HEK293 (cell line): Measurements from ENCODE around the gene RYR2.

Experiments
- SP3 ChIP-seq: fragments of 450-650 bp; formaldehyde crosslinking; IDR thresholded peaks from 2 replicates; pipeline ENCODE4 v1.5.1; 2016; ENCODE audit warnings: missing biosample characterization, missing genetic modification characterization
- YY2 ChIP-seq: fragments of 450-650 bp; formaldehyde crosslinking; IDR thresholded peaks from 2 replicates; pipeline ENCODE4 v1.5.1; 2016; ENCODE audit warnings: missing biosample characterization, missing genetic modification characterization
- ZBTB17 ChIP-seq: fragments of 450-650 bp; formaldehyde crosslinking; IDR thresholded peaks from 2 replicates; pipeline ENCODE4 v1.5.1; 2016; ENCODE audit warnings: missing biosample characterization, missing genetic modification characterization
- ZBTB8A ChIP-seq: fragments of 450-650 bp; formaldehyde crosslinking; IDR thresholded peaks from 2 replicates; pipeline ENCODE4 v1.5.1; 2016; ENCODE audit warnings: missing biosample characterization, missing genetic modification characterization
- ZEB2 ChIP-seq: fragments of 450-650 bp; formaldehyde crosslinking; IDR thresholded peaks from 2 replicates; pipeline ENCODE4 v1.5.1; 2016; ENCODE audit warnings: missing biosample characterization, missing genetic modification characterization
- ZIC2 ChIP-seq: fragments of 450-650 bp; formaldehyde crosslinking; IDR thresholded peaks from 2 replicates; pipeline ENCODE4 v1.5.1; 2016; ENCODE audit warnings: missing biosample characterization, missing genetic modification characterization
- ZNF274 ChIP-seq, 2 experiments: fragments of 200-500 bp in 1 of 2; fragments of 450-650 bp in 1 of 2; sonication (Bioruptor generic) in 1 of 2; formaldehyde crosslinking in 1 of 2; IDR thresholded peaks; 2 replicates each; pipeline versions ENCODE4 v1.5.1 to v1.6.1; 2014 to 2016; ENCODE audit warnings: borderline replicate concordance in 1 of 2, inconsistent platforms in 1 of 2, low read length in 1 of 2, missing biosample characterization in 1 of 2, missing genetic modification characterization in 1 of 2
- TF ChIP-seq, protein P1 (sequence below): fragments of 450-650 bp; formaldehyde crosslinking; IDR thresholded peaks from 2 replicates; pipeline ENCODE4 v1.5.1; 2016; ENCODE audit warnings: missing biosample characterization, missing genetic modification characterization
- TF ChIP-seq, protein P2 (sequence below): fragments of 450-650 bp; formaldehyde crosslinking; IDR thresholded peaks from 2 replicates; pipeline ENCODE4 v1.5.1; 2016; ENCODE audit warnings: missing biosample characterization, missing genetic modification characterization, low read depth
- TF ChIP-seq, protein P3 (sequence below): fragments of 450-650 bp; formaldehyde crosslinking; IDR thresholded peaks from 2 replicates; pipeline ENCODE4 v1.5.1; 2016; ENCODE audit warnings: missing biosample characterization, missing genetic modification characterization

DNA sequence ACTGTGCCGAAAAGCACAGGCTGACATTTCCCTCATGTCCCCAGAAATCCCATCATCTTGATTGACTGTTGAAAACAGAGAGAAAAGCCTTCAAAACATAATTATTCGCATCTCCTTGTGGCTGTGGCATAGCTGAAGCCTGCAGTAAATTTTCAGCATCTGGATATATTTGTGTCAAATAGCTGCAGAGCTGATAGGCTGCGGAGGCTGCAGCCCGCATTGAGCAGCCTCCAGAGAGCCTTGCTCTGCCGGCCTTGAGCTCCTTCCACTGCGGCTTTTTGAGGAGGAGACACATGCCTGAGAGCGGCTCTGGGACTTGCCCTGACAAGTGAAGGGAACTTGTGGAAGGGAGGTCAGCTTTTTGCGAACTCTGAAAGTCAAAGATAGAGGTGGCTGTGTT is 144.7 kb downstream of the RYR2 start:
- TF ChIP-seq ZEB2 (tag by site-specific recombination) (no peak), YY2 (tag by site-specific recombination) (no peak), ZBTB8A (no peak), ZIC2 (tag by site-specific recombination) (no peak), ZBTB17 (tag by site-specific recombination) (no peak), SP3 (tag by site-specific recombination) (no peak), ZNF274 (IDR thresholded peaks at IDR 0.05; ENCODE audit: low read length) (no peak), ZNF274 (tag by site-specific recombination; IDR thresholded peaks at IDR 0.05; ENCODE audit: borderline replicate concordance) (no peak)
- TF ChIP-seq, protein P1, sequence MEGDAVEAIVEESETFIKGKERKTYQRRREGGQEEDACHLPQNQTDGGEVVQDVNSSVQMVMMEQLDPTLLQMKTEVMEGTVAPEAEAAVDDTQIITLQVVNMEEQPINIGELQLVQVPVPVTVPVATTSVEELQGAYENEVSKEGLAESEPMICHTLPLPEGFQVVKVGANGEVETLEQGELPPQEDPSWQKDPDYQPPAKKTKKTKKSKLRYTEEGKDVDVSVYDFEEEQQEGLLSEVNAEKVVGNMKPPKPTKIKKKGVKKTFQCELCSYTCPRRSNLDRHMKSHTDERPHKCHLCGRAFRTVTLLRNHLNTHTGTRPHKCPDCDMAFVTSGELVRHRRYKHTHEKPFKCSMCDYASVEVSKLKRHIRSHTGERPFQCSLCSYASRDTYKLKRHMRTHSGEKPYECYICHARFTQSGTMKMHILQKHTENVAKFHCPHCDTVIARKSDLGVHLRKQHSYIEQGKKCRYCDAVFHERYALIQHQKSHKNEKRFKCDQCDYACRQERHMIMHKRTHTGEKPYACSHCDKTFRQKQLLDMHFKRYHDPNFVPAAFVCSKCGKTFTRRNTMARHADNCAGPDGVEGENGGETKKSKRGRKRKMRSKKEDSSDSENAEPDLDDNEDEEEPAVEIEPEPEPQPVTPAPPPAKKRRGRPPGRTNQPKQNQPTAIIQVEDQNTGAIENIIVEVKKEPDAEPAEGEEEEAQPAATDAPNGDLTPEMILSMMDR (tag by site-specific recombination), result no peak
- TF ChIP-seq, protein P2, sequence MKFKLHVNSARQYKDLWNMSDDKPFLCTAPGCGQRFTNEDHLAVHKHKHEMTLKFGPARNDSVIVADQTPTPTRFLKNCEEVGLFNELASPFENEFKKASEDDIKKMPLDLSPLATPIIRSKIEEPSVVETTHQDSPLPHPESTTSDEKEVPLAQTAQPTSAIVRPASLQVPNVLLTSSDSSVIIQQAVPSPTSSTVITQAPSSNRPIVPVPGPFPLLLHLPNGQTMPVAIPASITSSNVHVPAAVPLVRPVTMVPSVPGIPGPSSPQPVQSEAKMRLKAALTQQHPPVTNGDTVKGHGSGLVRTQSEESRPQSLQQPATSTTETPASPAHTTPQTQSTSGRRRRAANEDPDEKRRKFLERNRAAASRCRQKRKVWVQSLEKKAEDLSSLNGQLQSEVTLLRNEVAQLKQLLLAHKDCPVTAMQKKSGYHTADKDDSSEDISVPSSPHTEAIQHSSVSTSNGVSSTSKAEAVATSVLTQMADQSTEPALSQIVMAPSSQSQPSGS (tag by site-specific recombination), result no peak
- TF ChIP-seq, protein P3, sequence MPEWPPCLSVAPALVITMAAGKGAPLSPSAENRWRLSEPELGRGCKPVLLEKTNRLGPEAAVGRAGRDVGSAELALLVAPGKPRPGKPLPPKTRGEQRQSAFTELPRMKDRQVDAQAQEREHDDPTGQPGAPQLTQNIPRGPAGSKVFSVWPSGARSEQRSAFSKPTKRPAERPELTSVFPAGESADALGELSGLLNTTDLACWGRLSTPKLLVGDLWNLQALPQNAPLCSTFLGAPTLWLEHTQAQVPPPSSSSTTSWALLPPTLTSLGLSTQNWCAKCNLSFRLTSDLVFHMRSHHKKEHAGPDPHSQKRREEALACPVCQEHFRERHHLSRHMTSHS (tag by site-specific recombination), result no peak
